Activated T-cell treated with anti-CD3 and anti-CD28 coated beads for 24 hours (primary cell): ENCODE results near the gene SPATA12.

Source experiments
- DNase-seq: peaks from one replicate; pipeline ENCODE4 v3.0.0-alpha.2; 2020; ENCODE audit warnings: low read depth

Gene SPATA12

GRCh38 chr3:57053122-57053521 lies 7.3 kb upstream of the SPATA12 start:
- DNase-seq: no peak

- no peak for DNase-seq
Measured at GRCh38 chr3:57057351-57057750, 3.1 kb upstream of the SPATA12 start.

GRCh38 chr3:57059411-57059810 lies 1.1 kb upstream of the SPATA12 start:
- DNase-seq: no peak

GRCh38 chr3:57061556-57061955 lies 1.1 kb downstream of the SPATA12 start:
- no peak for DNase-seq

GRCh38 chr3:57062101-57062631 lies 1.7 kb downstream of the SPATA12 start:
- DNase-seq: no peak

- no peak for DNase-seq
Measured at GRCh38 chr3:57063032-57063431, 2.6 kb downstream of the SPATA12 start.

- DNase-seq: no peak
Measured at GRCh38 chr3:57064001-57064400, 3.5 kb downstream of the SPATA12 start.

- DNase-seq: no peak
Measured at GRCh38 chr3:57064572-57064971, 4.1 kb downstream of the SPATA12 start.

- no peak for DNase-seq
Measured at GRCh38 chr3:57065588-57065987, 5.1 kb downstream of the SPATA12 start.

GRCh38 chr3:57066471-57066870 lies 6.0 kb downstream of the SPATA12 start:
- DNase-seq: no peak

- DNase-seq: no peak
Measured at GRCh38 chr3:57068437-57069089, 8.1 kb downstream of the SPATA12 start.

- DNase-seq: no peak
Measured at GRCh38 chr3:57069503-57069902, 9.0 kb downstream of the SPATA12 start.

- no peak for DNase-seq
Measured at GRCh38 chr3:57073628-57074027, 13.2 kb downstream of the SPATA12 start.

GRCh38 chr3:57074135-57074534 lies 13.7 kb downstream of the SPATA12 start:
- DNase-seq: no peak

- DNase-seq: no peak
Measured at GRCh38 chr3:57076422-57076951, 16.0 kb downstream of the SPATA12 start.

- DNase-seq: no peak
Measured at GRCh38 chr3:57077630-57078343, 17.3 kb downstream of the SPATA12 start.

- DNase-seq: no peak
Measured at GRCh38 chr3:57078344-57078634, 17.8 kb downstream of the SPATA12 start.

- no peak for DNase-seq
Measured at GRCh38 chr3:57078635-57079473, 18.4 kb downstream of the SPATA12 start.

GRCh38 chr3:57079474-57079831 lies 19.0 kb downstream of the SPATA12 start:
- no peak for DNase-seq

- no peak for DNase-seq
Measured at GRCh38 chr3:57080171-57080570, 19.7 kb downstream of the SPATA12 start.

GRCh38 chr3:57081173-57081572 lies 20.7 kb downstream of the SPATA12 start:
- DNase-seq: no peak

GRCh38 chr3:57082481-57082880 lies 22.0 kb downstream of the SPATA12 start:
- DNase-seq: no peak
